Tibial nerve (tissue), 4 donors: ENCODE measurements around the gene SRPK2. TPM values are rescaled to one million over a fixed set of nuclear protein-coding genes. Genes with fewer than 3 reads are reported as not detected.

Experiments used
- DNase-seq, 2 donors: peaks; one replicate each; pipeline ENCODE4 v3.0.0-alpha.2; 2019; ENCODE audit warnings: low spot score in 2 of 2
- H3K27ac ChIP-seq, 4 donors: fragments of 200-600 bp; sonication (generic) in 3 of 4; one replicate each; pipeline ENCODE4 v1.5.1; 2017 to 2019; ENCODE audit warnings: mild to moderate bottlenecking in 1 of 4
- H3K27me3 ChIP-seq, 2 donors: fragments of 200-600 bp; sonication (generic) in 1 of 2; one replicate each; pipeline versions ENCODE4 v1.5.1 to v1.6.0; 2017 to 2019
- H3K36me3 ChIP-seq, 3 donors: fragments of 200-600 bp; sonication (generic); one replicate each; pipeline ENCODE4 v1.5.1; 2018 to 2019
- H3K4me1 ChIP-seq, 4 donors: fragments of 200-600 bp; sonication (generic) in 3 of 4; one replicate each; pipeline ENCODE4 v1.5.1; 2017 to 2019
- H3K4me3 ChIP-seq, 4 donors: fragments of 200-600 bp; sonication (generic) in 3 of 4; one replicate each; pipeline ENCODE4 v1.5.1; 2017 to 2019; ENCODE audit warnings: mild to moderate bottlenecking in 1 of 4, moderate library complexity in 1 of 4
- H3K9me3 ChIP-seq, 4 donors: fragments of 200-600 bp; sonication (generic) in 3 of 4; one replicate each; pipeline ENCODE4 v1.5.1; 2017 to 2019
- EP300 ChIP-seq, 2 donors: sonication (generic); formaldehyde crosslinking; IDR thresholded peaks; one replicate each; pipeline ENCODE4 v1.6.1; 2017; ENCODE audit warnings: antibody characterized with exemption in 2 of 2, mild to moderate bottlenecking in 1 of 2
- POLR2A ChIP-seq, 2 donors: fragments of 450-650 bp; IDR thresholded peaks; one replicate each; pipeline ENCODE4 v1.6.1; 2017; ENCODE audit warnings: antibody characterized with exemption in 2 of 2, mild to moderate bottlenecking in 2 of 2, moderate library complexity in 2 of 2
- WGBS, 2 donors: methylation state at CpG; one replicate each; pipeline ENCODE4 v1.1.5; 2018; 5-methylcytosine and 5-hydroxymethylcytosine counted together
- total RNA-seq, 4 donors: library from RNA; depleted of rRNA; stranded (reverse); fragments of >200 nt; gene quantifications; one replicate each; pipeline ENCODE4 v1.1.0, GENCODE V29; 2016
- TF ChIP-seq, protein P1 (sequence below), 5 experiments: fragments of 200-600 bp in 3 of 5; fragments of 450-650 bp in 2 of 5; sonication (generic) in 3 of 5; IDR thresholded peaks; one replicate each; pipeline ENCODE4 v1.5.1; 2016 to 2019; ENCODE audit warnings: antibody characterized with exemption in 5 of 5, mild to moderate bottlenecking in 3 of 5, moderate library complexity in 2 of 5

Gene SRPK2
- total RNA-seq, 4 donors from 2014 or later: 54.1 to 94.4 (median 61.9) TPM

GRCh38 chr7:105215821-105216220 lies 172.9 kb downstream of the SRPK2 start:
- no peak overlapping the region for H3K27ac ChIP-seq
- no peaks in the 10 kb centered on the region for H3K36me3 ChIP-seq
- H3K4me3 ChIP-seq: no peak overlapping the region
- TF ChIP-seq POLR2A (IDR thresholded peaks at IDR 0.05): no peak
- TF ChIP-seq, protein P1, sequence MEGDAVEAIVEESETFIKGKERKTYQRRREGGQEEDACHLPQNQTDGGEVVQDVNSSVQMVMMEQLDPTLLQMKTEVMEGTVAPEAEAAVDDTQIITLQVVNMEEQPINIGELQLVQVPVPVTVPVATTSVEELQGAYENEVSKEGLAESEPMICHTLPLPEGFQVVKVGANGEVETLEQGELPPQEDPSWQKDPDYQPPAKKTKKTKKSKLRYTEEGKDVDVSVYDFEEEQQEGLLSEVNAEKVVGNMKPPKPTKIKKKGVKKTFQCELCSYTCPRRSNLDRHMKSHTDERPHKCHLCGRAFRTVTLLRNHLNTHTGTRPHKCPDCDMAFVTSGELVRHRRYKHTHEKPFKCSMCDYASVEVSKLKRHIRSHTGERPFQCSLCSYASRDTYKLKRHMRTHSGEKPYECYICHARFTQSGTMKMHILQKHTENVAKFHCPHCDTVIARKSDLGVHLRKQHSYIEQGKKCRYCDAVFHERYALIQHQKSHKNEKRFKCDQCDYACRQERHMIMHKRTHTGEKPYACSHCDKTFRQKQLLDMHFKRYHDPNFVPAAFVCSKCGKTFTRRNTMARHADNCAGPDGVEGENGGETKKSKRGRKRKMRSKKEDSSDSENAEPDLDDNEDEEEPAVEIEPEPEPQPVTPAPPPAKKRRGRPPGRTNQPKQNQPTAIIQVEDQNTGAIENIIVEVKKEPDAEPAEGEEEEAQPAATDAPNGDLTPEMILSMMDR (IDR thresholded peaks at IDR 0.05): no peak
- no peak for TF ChIP-seq EP300 (IDR thresholded peaks at IDR 0.05)
- H3K9me3 ChIP-seq: no peaks in the 10 kb centered on the region
- H3K27me3 ChIP-seq: no peaks in the 10 kb centered on the region
- DNase-seq: no peak
- 91 to 96% methylated on average over 1 of the region's 1 CpG for whole genome bisulfite sequencing, 2 donors
- H3K4me1 ChIP-seq: peaks cover 0 to 14% (median 3%) of the 10 kb centered on the region in 4 donors

- Histone ChIP-seq H3K4me3 (no peak overlapping the region), H3K9me3 (no peaks in the 10 kb centered on the region), H3K27ac (no peak overlapping the region), H3K4me1 (peaks cover 0 to 21% (median 8%) of the 10 kb centered on the region in 4 donors), H3K36me3 (no peaks in the 10 kb centered on the region), H3K27me3 (no peaks in the 10 kb centered on the region)
- DNase-seq: no peak
- TF ChIP-seq, protein P1 (IDR thresholded peaks at IDR 0.05): no peak
- no peak for TF ChIP-seq POLR2A (IDR thresholded peaks at IDR 0.05)
- TF ChIP-seq EP300 (IDR thresholded peaks at IDR 0.05): no peak
- 93 to 94% methylated on average over 4 of the region's 4 CpGs for WGBS, 2 donors
Measured at GRCh38 chr7:105215182-105215581, 173.5 kb downstream of the SRPK2 start.

DNA sequence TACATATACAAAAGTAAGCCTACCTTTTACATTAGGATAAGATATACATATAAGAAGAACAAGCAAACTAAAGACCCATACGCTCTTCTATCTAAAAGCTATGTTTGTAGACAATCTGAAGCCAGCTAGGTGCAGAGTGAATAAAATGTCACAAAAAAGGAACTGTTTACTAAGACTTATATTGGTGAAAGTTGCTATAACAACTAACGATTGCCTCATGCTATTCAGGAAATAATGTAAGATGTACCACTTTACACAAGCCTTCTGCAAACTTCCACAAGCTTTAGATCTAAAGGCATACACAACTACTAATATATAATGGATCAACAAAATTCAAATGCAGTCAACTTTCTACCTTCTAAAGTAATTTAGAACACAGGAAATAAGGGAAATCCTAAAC lies 175.1 kb downstream of the SRPK2 start:
- H3K4me3 ChIP-seq: no peak overlapping the region

DNA sequence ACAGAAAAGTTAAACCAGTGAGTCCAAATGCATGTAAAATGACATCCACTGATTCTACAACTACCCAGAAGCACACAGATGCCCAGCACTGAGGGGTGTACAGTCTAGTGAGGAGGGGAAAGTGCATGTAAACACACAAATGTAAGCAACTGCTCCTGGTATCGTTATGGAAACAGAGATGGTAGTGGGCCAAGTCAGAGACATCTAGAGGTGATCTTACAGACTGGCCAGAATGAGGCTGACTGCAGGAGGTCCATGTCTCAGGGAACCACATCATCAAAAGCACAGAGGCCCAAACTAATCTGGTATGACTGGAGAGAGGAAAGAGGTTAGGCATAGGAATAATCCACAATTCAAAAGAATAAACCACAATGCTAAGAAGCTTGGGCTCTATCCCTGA lies 176.5 kb downstream of the SRPK2 start:
- no peaks in the 10 kb centered on the region for H3K36me3 ChIP-seq
- H3K27ac ChIP-seq: no peak overlapping the region
- TF ChIP-seq EP300 (IDR thresholded peaks at IDR 0.05): no peak
- TF ChIP-seq, protein P1 (IDR thresholded peaks at IDR 0.05): no peak
- TF ChIP-seq POLR2A (IDR thresholded peaks at IDR 0.05): no peak
- no peak overlapping the region for H3K4me3 ChIP-seq
- no peak for DNase-seq
- no peaks in the 10 kb centered on the region for H3K9me3 ChIP-seq
- peaks cover 0 to 26% (median 14%) of the 10 kb centered on the region in 4 donors for H3K4me1 ChIP-seq
- 74 to 83% methylated on average over 1 of the region's 1 CpG for WGBS, 2 donors
- no peaks in the 10 kb centered on the region for H3K27me3 ChIP-seq

More for the DNA sequence above, 175.1 kb downstream of the SRPK2 start:
- H3K36me3 ChIP-seq: no peaks in the 10 kb centered on the region
- no peaks in the 10 kb centered on the region for H3K27me3 ChIP-seq
- DNase-seq: no peak
- H3K4me1 ChIP-seq: peaks cover 0 to 33% (median 14%) of the 10 kb centered on the region in 4 donors
- TF ChIP-seq EP300 (IDR thresholded peaks at IDR 0.05) (no peak), POLR2A (IDR thresholded peaks at IDR 0.05) (no peak)
- TF ChIP-seq, protein P1 (IDR thresholded peaks at IDR 0.05): no peak
- WGBS, 2 donors: 80 to 81% methylated on average over 2 of the region's 2 CpGs
- no peaks in the 10 kb centered on the region for H3K9me3 ChIP-seq
- H3K27ac ChIP-seq: no peak overlapping the region

GRCh38 chr7:105210721-105211205 lies 178.0 kb downstream of the SRPK2 start:
- peaks cover 0 to 31% (median 14%) of the 10 kb centered on the region in 4 donors for H3K4me1 ChIP-seq
- no peak overlapping the region for H3K4me3 ChIP-seq
- no peaks in the 10 kb centered on the region for H3K9me3 ChIP-seq
- H3K27ac ChIP-seq: peak overlapping the region in 3 of 4 donors; percentile 29 to 57 (median 32)
- H3K27me3 ChIP-seq: no peaks in the 10 kb centered on the region
- H3K36me3 ChIP-seq: no peaks in the 10 kb centered on the region
- no peak for DNase-seq
- peak in 1 of 2 donors; percentile 6 for TF ChIP-seq EP300 (IDR thresholded peaks at IDR 0.05)
- no peak for TF ChIP-seq POLR2A (IDR thresholded peaks at IDR 0.05)
- TF ChIP-seq, protein P1 (IDR thresholded peaks at IDR 0.05): no peak
- WGBS, 2 donors: 51 to 53% methylated on average over 5 of the region's 5 CpGs
